H1 (cell line): Measurements from ENCODE around the gene ALDH7A1. TPM values are rescaled to one million over a fixed set of nuclear protein-coding genes. Genes with fewer than 3 reads are reported as not detected.

ENCODE experiments used
- CTCF ChIA-PET: fragments of 300-600 bp; sonication (Branson Sonifier 250); formaldehyde crosslinking; loops from one replicate; lab custom pipeline; 2021; ENCODE audit not compliant: partially characterized antibody; lab: Charles Lee
- POLR2A ChIA-PET: fragments of 300-600 bp; sonication (Branson Sonifier 250); formaldehyde crosslinking; loops from one replicate; lab custom pipeline; 2021; ENCODE audit warnings: inconsistent platforms; ENCODE audit not compliant: partially characterized antibody; lab: Charles Lee
- DNase-seq, 2 experiments: peaks; one replicate each; pipeline versions ENCODE4 v3.0.0 to v3.0.0-alpha.2; 2010 to 2022; ENCODE audit warnings: low spot score in 2 of 2, low read depth in 1 of 2, mixed read lengths in 1 of 2
- FAIRE-seq: peaks from 2 replicates; lab custom pipeline; 2011; peaks lifted over from hg19 to GRCh38; lab: Jason Lieb, UNC
- H2AFZ ChIP-seq: 2 replicates; pipeline ENCODE4 v1.8.1; 2012; ENCODE audit warnings: low read length, inconsistent platforms
- H2AK5ac ChIP-seq: 2 replicates; pipeline ENCODE4 v1.6.1; 2013; ENCODE audit warnings: low read depth, low read length
- H2BK120ac ChIP-seq: replicated peaks from 2 replicates; pipeline ENCODE3; 2013; ENCODE audit warnings: low read depth, low read length, inconsistent platforms
- H2BK12ac ChIP-seq: 2 replicates; pipeline ENCODE4 v1.6.1; 2013; ENCODE audit warnings: low read depth, low read length
- H2BK15ac ChIP-seq: 2 replicates; pipeline ENCODE4 v1.6.1; 2013; ENCODE audit warnings: low read length
- H2BK20ac ChIP-seq: 2 replicates; pipeline ENCODE4 v1.6.1; 2013; ENCODE audit warnings: low read length
- H2BK5ac ChIP-seq: 2 replicates; pipeline ENCODE4 v1.6.1; 2013; ENCODE audit warnings: low read depth, low read length
- H3K14ac ChIP-seq: 2 replicates; pipeline ENCODE4 v1.6.1; 2013; ENCODE audit warnings: inconsistent platforms; ENCODE audit not compliant: insufficient read length
- H3K18ac ChIP-seq: 2 replicates; pipeline ENCODE4 v1.6.1; 2013; ENCODE audit warnings: low read length; ENCODE audit errors: extremely low read depth
- H3K23ac ChIP-seq: 2 replicates; pipeline ENCODE4 v1.6.1; 2013; ENCODE audit warnings: inconsistent platforms; ENCODE audit not compliant: insufficient read length
- H3K23me2 ChIP-seq: 2 replicates; pipeline ENCODE4 v1.6.1; 2013; ENCODE audit warnings: low read depth, low read length
- H3K27ac ChIP-seq: 2 replicates; pipeline ENCODE4 v1.6.1; 2011; ENCODE audit warnings: low read depth, low read length, inconsistent platforms
- H3K27me3 ChIP-seq, 4 experiments: replicated peaks in 1 of 4; 1 replicate in 1 of 4; 2 replicates in 3 of 4; pipeline versions ENCODE4 v1.6.1 to v1.8.1; 2011 to 2013; ENCODE audit warnings: low read length in 3 of 4, mild to moderate bottlenecking in 3 of 4, inconsistent platforms in 2 of 4, mixed read lengths in 2 of 4, moderate library complexity in 1 of 4; ENCODE audit not compliant: control insufficient read depth in 3 of 4, insufficient read depth in 3 of 4; ENCODE audit errors: extremely low read depth in 1 of 4
- H3K36me3 ChIP-seq, 4 experiments: 2 replicates each; pipeline versions ENCODE4 v1.6.1 to v1.8.1; 2011 to 2013; ENCODE audit warnings: mild to moderate bottlenecking in 4 of 4, low read length in 3 of 4, moderate library complexity in 2 of 4, control low read depth in 1 of 4, inconsistent platforms in 1 of 4; ENCODE audit not compliant: insufficient read depth in 4 of 4, control insufficient read depth in 2 of 4
- H3K4ac ChIP-seq: replicated peaks from 2 replicates; pipeline ENCODE3; 2013; ENCODE audit warnings: low read length, low read depth, mixed read lengths, inconsistent platforms; ENCODE audit not compliant: insufficient read length
- H3K4me1 ChIP-seq, 4 experiments: replicated peaks in 1 of 4; 1 replicate in 1 of 4; 2 replicates in 3 of 4; pipeline versions ENCODE4 v1.6.1 to v1.8.1; 2011 to 2013; ENCODE audit warnings: low read length in 3 of 4, inconsistent platforms in 2 of 4, mixed read lengths in 1 of 4; ENCODE audit not compliant: insufficient read depth in 4 of 4, control insufficient read depth in 3 of 4
- H3K4me2 ChIP-seq, 2 experiments: 2 replicates each; pipeline versions ENCODE4 v1.6.1 to v1.8.1; 2011 to 2013; ENCODE audit warnings: low read depth in 2 of 2, low read length in 2 of 2, control low read depth in 1 of 2, inconsistent platforms in 1 of 2, mild to moderate bottlenecking in 1 of 2; ENCODE audit not compliant: insufficient read depth in 1 of 2
- H3K4me3 ChIP-seq, 4 experiments: fragments of 200-600, 300-600 bp in 1 of 4; sonication (generic), shearing (Covaris generic), sonication (Bioruptor Twin) in 1 of 4; 2 replicates each; pipeline versions ENCODE4 v1.5.1 to v1.8.1; 2011 to 2016; ENCODE audit warnings: low read length in 4 of 4, low read depth in 3 of 4, control low read depth in 2 of 4, inconsistent platforms in 2 of 4, mild to moderate bottlenecking in 2 of 4, mixed read lengths in 1 of 4, moderate library complexity in 1 of 4; ENCODE audit not compliant: insufficient read depth in 2 of 4; ENCODE audit errors: extremely low read depth in 1 of 4
- H3K56ac ChIP-seq: replicated peaks from 2 replicates; pipeline ENCODE3; 2013; ENCODE audit warnings: low read depth, mild to moderate bottlenecking, mixed read lengths, low read length, inconsistent platforms; ENCODE audit not compliant: insufficient read length
- H3K79me1 ChIP-seq: 2 replicates; pipeline ENCODE4 v1.6.1; 2013; ENCODE audit warnings: low read depth, low read length, control low read depth
- H3K79me2 ChIP-seq, 2 experiments: 2 replicates each; pipeline versions ENCODE4 v1.6.1 to v1.8.1; 2012 to 2013; ENCODE audit warnings: low read length in 2 of 2, mild to moderate bottlenecking in 2 of 2, inconsistent platforms in 1 of 2; ENCODE audit not compliant: insufficient read depth in 2 of 2, control insufficient read depth in 1 of 2
- H3K9ac ChIP-seq, 4 experiments: replicated peaks in 1 of 4; 1 replicate in 1 of 4; 2 replicates in 3 of 4; pipeline versions ENCODE4 v1.6.1 to v1.8.1; 2011 to 2013; ENCODE audit warnings: low read depth in 3 of 4, low read length in 3 of 4, control low read depth in 2 of 4, mild to moderate bottlenecking in 2 of 4, moderate library complexity in 2 of 4, inconsistent platforms in 1 of 4; ENCODE audit errors: extremely low read depth in 1 of 4
- H3K9me3 ChIP-seq, 2 experiments: 2 replicates each; pipeline versions ENCODE4 v1.6.1 to v1.8.1; 2012 to 2013; ENCODE audit warnings: mild to moderate bottlenecking in 2 of 2, moderate library complexity in 2 of 2, control low read depth in 1 of 2, inconsistent platforms in 1 of 2, low read depth in 1 of 2, low read length in 1 of 2, mixed read lengths in 1 of 2; ENCODE audit not compliant: insufficient read depth in 2 of 2
- H4K20me1 ChIP-seq, 2 experiments: replicated peaks in 1 of 2; 2 replicates each; pipeline versions ENCODE3 to v1.8.1; 2011 to 2013; ENCODE audit warnings: inconsistent platforms in 2 of 2, low read length in 2 of 2, mild to moderate bottlenecking in 1 of 2; ENCODE audit not compliant: insufficient read depth in 2 of 2, control insufficient read depth in 1 of 2
- H4K5ac ChIP-seq: 2 replicates; pipeline ENCODE4 v1.6.1; 2013; ENCODE audit warnings: low read length, low read depth, mixed read lengths, inconsistent platforms; ENCODE audit not compliant: insufficient read length
- H4K8ac ChIP-seq: 2 replicates; pipeline ENCODE4 v1.8.0; 2013; ENCODE audit warnings: mild to moderate bottlenecking, moderate library complexity, low read length, inconsistent platforms; ENCODE audit not compliant: insufficient read depth; ENCODE audit errors: extremely low read depth
- H4K91ac ChIP-seq: replicated peaks from 2 replicates; pipeline ENCODE3; 2013; ENCODE audit warnings: low read length, mixed read lengths, inconsistent platforms; ENCODE audit not compliant: insufficient read length
- CBX8 ChIP-seq: fragments of 300-800, 300-1000 bp; sonication (generic); IDR thresholded peaks from 2 replicates; pipeline ENCODE4 v1.7.1; 2016; ENCODE audit warnings: low read depth, low read length, borderline replicate concordance
- CHD2 ChIP-seq: IDR thresholded peaks from 2 replicates; pipeline ENCODE4 v1.6.1; 2012; ENCODE audit warnings: low read length, improper control_type of control experiment
- CTCF ChIP-seq, 3 experiments: IDR thresholded peaks; 1 replicate in 2 of 3; 2 replicates in 1 of 3; pipeline versions ENCODE4 v1.5.1 to v1.6.1; 2011; ENCODE audit warnings: low read length in 3 of 3, mild to moderate bottlenecking in 3 of 3, inconsistent platforms in 2 of 3, low read depth in 1 of 3, moderate library complexity in 1 of 3; ENCODE audit not compliant: insufficient read depth in 1 of 3; ENCODE audit errors: control extremely low read depth in 1 of 3
- EGR1 ChIP-seq: IDR thresholded peaks from 2 replicates; pipeline ENCODE4 v1.6.1; 2011; ENCODE audit warnings: low read depth, low read length, borderline replicate concordance
- FOSL1 ChIP-seq: IDR thresholded peaks from 2 replicates; pipeline ENCODE4 v1.6.1; 2011; ENCODE audit warnings: mild to moderate bottlenecking, low read depth, low read length, moderate library complexity; ENCODE audit not compliant: insufficient read depth
- KDM1A ChIP-seq: fragments of 200-600, 300-600 bp; sonication (generic); IDR thresholded peaks from 2 replicates; pipeline ENCODE4 v1.7.1; 2016; ENCODE audit warnings: mild to moderate bottlenecking, low read length, borderline replicate concordance
- PHF8 ChIP-seq: fragments of 200-600 bp; sonication (generic); conservative IDR thresholded peaks from 2 replicates; pipeline ENCODE4 v1.7.1; 2012; ENCODE audit warnings: low read depth, mild to moderate bottlenecking, inconsistent platforms, low read length, moderate library complexity
- SIX5 ChIP-seq: IDR thresholded peaks from 2 replicates; pipeline ENCODE4 v1.6.1; 2011; ENCODE audit warnings: mild to moderate bottlenecking, low read depth, low read length
- polyA plus RNA-seq, 7 experiments: library from polyadenylated mRNA; depleted of rRNA in 3 of 7; stranded (reverse) in 5 of 7; unstranded in 2 of 7; fragments of >200 nt in 5 of 7; fragments of 200-250 nt in 2 of 7; gene quantifications; 1 replicate in 5 of 7; 2 replicates in 1 of 7; 4 replicates in 1 of 7; pipeline versions ENCODE4 v1.2.1 to v1.2.3, GENCODE V29; 2011 to 2013; ENCODE audit warnings: missing spikeins in 2 of 7, mixed read lengths in 2 of 7
- total RNA-seq: library from RNA; stranded (reverse); fragmentation: NEBNext Ultra II Directional; extraction: Animal tissue kit (Norgen Biotek cat#: 25700); gene quantifications from 2 replicates; pipeline ENCODE4 v1.2.1, GENCODE V29; 2021

The ALDH7A1 gene
- total and polyA plus RNA-seq, 2 of the 8 experiments (the other 6 are each of a cell fraction or from before 2014, with no cell fraction given), result 99.6 to 225 TPM

- H3K4me3 ChIP-seq, result no peak overlapping the region
- H3K4ac ChIP-seq, result no peak overlapping the region
- no peak overlapping the region for H3K14ac ChIP-seq
- H2AFZ ChIP-seq, result no peak overlapping the region
- no peaks in the 10 kb centered on the region for H3K79me1 ChIP-seq
- TF ChIP-seq CHD2, result no peak
- TF ChIP-seq KDM1A, result no peak
- no peak for TF ChIP-seq FOSL1
- no peak for TF ChIP-seq EGR1
- no peak for TF ChIP-seq PHF8
- TF ChIP-seq CTCF (IDR thresholded peaks at IDR 0.05; ENCODE audit: control extremely low read depth in 1 of 3, insufficient read depth in 1 of 3, low read depth in 1 of 3, low read length in 3 of 3), result no peak
- TF ChIP-seq SIX5, result no peak
- TF ChIP-seq CBX8, result no peak
- no peaks in the 10 kb centered on the region for H3K79me2 ChIP-seq
- no peak overlapping the region for H2AK5ac ChIP-seq
- H2BK12ac ChIP-seq, result no peak overlapping the region
- H2BK20ac ChIP-seq, result no peak overlapping the region
- H2BK15ac ChIP-seq, result no peak overlapping the region
- FAIRE-seq (no peak), DNase-seq (no peak)
- H3K36me3 ChIP-seq, result no peaks in the 10 kb centered on the region
- no peaks in the 10 kb centered on the region for H4K20me1 ChIP-seq
- H3K27me3 ChIP-seq, result no peaks in the 10 kb centered on the region
- no peak overlapping the region for H3K27ac ChIP-seq
- H3K18ac ChIP-seq, result no peak overlapping the region
- ChIA-PET CTCF (interaction anchor here (0.8 to 5.1 kb wide), 4 partner anchors 8 to 27 kb away, joined by 3 to 21 read pairs (median 4); no protein-coding TSS in a partner anchor), POLR2A (interaction anchor here (0.6 kb wide), 1 partner anchor 67 kb away, joined by 3 read pairs; the partner anchor contains the start of gene ALDH7A1)
- H3K23me2 ChIP-seq, result no peaks in the 10 kb centered on the region
- H2BK120ac ChIP-seq, result no peak overlapping the region
- H3K4me2 ChIP-seq, result no peak overlapping the region
- H4K91ac ChIP-seq, result no peak overlapping the region
- no peaks in the 10 kb centered on the region for H3K4me1 ChIP-seq
- H3K9me3 ChIP-seq, result no peaks in the 10 kb centered on the region
- no peak overlapping the region for H4K5ac ChIP-seq
- no peak overlapping the region for H3K9ac ChIP-seq
- H2BK5ac ChIP-seq, result no peak overlapping the region
- H3K56ac ChIP-seq, result no peak overlapping the region
- no peak overlapping the region for H4K8ac ChIP-seq
- no peak overlapping the region for H3K23ac ChIP-seq
Observed at GRCh38 chr5:126527892-126528291, 67.1 kb downstream of the ALDH7A1 start.
